BE2C (cell line): ENCODE results near the gene CENPL.
"Not testable (repeated sequence)": the region's sequence is repeated elsewhere in the genome, so short reads cannot be mapped to it uniquely, and the experiment has no call there.

ENCODE experiments used
- DNase-seq: peaks from one replicate; pipeline ENCODE4 v3.0.0-alpha.2; 2020
- H3K27me3 ChIP-seq: fragments of 250-450 bp; sonication (Bioruptor Pico); 2 replicates; pipeline ENCODE4 v1.5.1; 2020; ENCODE audit warnings: mild to moderate bottlenecking
- H3K36me3 ChIP-seq: fragments of 250-450 bp; sonication (Bioruptor Pico); 2 replicates; pipeline ENCODE4 v1.5.1; 2020; ENCODE audit warnings: mild to moderate bottlenecking
- H3K4me1 ChIP-seq: fragments of 250-450 bp; sonication (Bioruptor Pico); 2 replicates; pipeline ENCODE4 v1.5.1; 2020
- H3K4me3 ChIP-seq: 2 replicates; pipeline ENCODE4 v1.5.1; 2011; ENCODE audit warnings: low read depth, low read length
- H3K9me3 ChIP-seq: fragments of 250-450 bp; sonication (Bioruptor Pico); 2 replicates; pipeline ENCODE4 v1.5.1; 2020
- TF ChIP-seq, protein P1 (sequence below): IDR thresholded peaks from 2 replicates; pipeline ENCODE4 v1.5.1; 2012; ENCODE audit warnings: mild to moderate bottlenecking, low read depth, low read length

Gene CENPL

DNA sequence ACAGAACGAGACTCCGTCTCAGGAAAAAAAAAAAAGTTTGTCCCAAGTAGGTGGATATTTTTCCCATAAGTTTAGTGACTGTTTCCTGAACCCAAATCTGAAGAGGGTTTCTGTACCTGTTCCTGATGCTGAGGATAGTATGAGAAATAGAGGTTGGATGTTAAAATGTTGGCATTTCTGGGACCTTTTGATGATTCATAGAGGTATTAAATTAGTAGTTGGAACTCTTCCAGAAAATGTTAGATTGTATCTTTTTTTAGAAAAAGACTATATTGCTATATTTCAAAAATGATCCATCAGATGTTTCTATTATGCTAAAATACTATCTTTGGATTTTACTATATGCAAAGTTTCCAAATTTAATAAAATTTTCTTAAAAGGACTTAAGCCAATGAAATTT is 2.9 kb upstream of the CENPL start:
- no peaks in the 10 kb centered on the region for H3K9me3 ChIP-seq
- peaks cover 20% of the 10 kb centered on the region for H3K36me3 ChIP-seq
- DNase-seq = no peak
- no peaks in the 10 kb centered on the region for H3K4me1 ChIP-seq
- no peaks in the 10 kb centered on the region for H3K27me3 ChIP-seq
- TF ChIP-seq, protein P1, sequence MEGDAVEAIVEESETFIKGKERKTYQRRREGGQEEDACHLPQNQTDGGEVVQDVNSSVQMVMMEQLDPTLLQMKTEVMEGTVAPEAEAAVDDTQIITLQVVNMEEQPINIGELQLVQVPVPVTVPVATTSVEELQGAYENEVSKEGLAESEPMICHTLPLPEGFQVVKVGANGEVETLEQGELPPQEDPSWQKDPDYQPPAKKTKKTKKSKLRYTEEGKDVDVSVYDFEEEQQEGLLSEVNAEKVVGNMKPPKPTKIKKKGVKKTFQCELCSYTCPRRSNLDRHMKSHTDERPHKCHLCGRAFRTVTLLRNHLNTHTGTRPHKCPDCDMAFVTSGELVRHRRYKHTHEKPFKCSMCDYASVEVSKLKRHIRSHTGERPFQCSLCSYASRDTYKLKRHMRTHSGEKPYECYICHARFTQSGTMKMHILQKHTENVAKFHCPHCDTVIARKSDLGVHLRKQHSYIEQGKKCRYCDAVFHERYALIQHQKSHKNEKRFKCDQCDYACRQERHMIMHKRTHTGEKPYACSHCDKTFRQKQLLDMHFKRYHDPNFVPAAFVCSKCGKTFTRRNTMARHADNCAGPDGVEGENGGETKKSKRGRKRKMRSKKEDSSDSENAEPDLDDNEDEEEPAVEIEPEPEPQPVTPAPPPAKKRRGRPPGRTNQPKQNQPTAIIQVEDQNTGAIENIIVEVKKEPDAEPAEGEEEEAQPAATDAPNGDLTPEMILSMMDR = no peak
- no peak overlapping the region for H3K4me3 ChIP-seq

DNA sequence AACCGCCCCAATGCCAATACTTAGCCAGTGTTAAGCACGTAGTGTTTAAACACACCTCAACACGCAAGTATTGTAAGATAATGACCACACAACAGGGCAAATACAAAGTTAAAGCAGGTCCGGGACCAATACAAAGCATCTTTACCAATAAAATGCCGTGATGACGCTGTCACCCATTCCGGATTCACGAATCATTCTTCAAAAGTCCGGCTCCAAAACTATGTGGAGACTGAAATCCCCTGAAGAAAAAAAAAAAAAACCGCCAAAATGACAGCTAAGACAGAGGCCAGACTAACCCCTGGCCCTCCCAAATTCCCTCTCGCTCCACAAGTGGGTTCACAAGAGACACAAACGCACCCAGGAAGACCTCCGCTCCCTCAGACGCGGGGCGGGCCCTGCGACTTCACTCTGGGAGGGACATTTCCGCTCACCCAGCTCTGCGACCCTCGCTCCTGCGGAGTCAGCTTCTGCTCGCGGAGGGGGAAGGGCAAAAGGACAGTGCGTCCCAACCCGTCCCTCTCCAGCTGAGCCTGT is 835 bp downstream of the CENPL start:
- no peaks in the 10 kb centered on the region for H3K27me3 ChIP-seq
- peaks cover 5% of the 10 kb centered on the region for H3K36me3 ChIP-seq
- H3K9me3 ChIP-seq = no peaks in the 10 kb centered on the region
- peak overlapping the region; percentile 70 for H3K4me3 ChIP-seq
- TF ChIP-seq, protein P1 = no peak
- no peak for DNase-seq
- no peaks in the 10 kb centered on the region for H3K4me1 ChIP-seq

DNA sequence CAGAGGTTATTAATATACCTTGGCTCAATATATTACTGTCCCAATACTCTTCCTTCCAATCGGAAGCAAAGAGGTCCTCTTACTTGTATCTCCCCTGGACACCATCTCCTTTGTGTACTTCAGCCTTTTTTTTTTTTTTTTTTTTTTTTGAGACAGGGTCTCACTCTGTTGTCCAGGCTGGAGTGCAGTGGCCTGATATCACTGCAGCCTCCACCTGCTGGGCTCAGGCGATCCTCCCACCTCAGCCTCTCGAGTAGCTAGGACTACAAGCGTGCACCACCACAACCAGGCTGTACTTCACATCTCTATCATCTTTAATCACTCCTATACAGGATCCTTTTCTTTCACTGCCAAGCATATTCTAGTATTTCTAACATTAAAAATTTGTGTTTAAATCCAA is 3.0 kb downstream of the CENPL start:
- Histone ChIP-seq H3K4me1 (no peaks in the 10 kb centered on the region), H3K4me3 (no peak overlapping the region), H3K27me3 (no peaks in the 10 kb centered on the region), H3K9me3 (no peaks in the 10 kb centered on the region), H3K36me3 (peaks cover 12% of the 10 kb centered on the region)
- TF ChIP-seq, protein P1 = no peak
- no peak for DNase-seq

DNA sequence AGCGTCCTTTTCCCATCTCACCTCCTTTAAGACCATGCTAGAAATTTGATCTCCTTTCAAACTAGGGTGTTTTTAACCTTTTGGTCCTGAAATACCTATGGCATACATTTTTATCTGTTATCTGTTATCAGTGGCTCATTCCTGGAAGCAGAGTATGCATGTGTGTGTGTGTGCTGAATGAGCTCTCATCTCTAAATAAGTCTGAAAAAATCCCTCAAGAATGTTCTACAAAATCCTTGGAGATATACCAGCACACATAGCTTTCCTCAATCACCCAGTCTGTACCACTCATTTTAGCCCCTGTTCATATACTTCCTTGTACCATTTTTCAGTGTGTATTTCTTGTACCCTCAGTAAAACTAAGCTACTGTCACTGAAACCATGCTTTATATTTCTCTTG is 6.2 kb downstream of the CENPL start:
- Histone ChIP-seq H3K36me3 (peaks cover 12% of the 10 kb centered on the region), H3K4me1 (no peaks in the 10 kb centered on the region), H3K9me3 (no peaks in the 10 kb centered on the region), H3K4me3 (no peak overlapping the region), H3K27me3 (no peaks in the 10 kb centered on the region)
- TF ChIP-seq, protein P1 = no peak
- DNase-seq = no peak

DNA sequence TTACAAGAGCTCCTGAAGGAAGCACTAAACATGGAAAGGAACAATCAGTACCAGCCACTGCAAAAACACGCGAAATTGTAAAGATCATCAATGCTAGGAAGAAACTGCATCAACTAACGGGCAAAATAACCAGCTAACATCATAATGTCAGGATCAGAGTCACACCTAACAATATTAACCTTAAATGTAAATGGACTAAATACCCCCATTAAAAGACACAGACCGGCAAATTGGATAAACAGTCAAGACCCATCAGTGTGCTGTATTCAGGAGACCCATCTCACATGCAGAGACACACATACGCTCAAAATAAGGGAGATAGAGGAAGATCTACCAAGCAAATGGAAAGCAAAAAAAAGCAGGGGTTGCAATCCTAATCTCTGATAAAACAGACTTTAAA is 11.0 kb downstream of the CENPL start:
- H3K9me3 ChIP-seq, H3K27me3 ChIP-seq, H3K4me1 ChIP-seq, H3K4me3 ChIP-seq, DNase-seq: not testable (repeated sequence)
- peaks cover 20% of the 10 kb centered on the region for H3K36me3 ChIP-seq

DNA sequence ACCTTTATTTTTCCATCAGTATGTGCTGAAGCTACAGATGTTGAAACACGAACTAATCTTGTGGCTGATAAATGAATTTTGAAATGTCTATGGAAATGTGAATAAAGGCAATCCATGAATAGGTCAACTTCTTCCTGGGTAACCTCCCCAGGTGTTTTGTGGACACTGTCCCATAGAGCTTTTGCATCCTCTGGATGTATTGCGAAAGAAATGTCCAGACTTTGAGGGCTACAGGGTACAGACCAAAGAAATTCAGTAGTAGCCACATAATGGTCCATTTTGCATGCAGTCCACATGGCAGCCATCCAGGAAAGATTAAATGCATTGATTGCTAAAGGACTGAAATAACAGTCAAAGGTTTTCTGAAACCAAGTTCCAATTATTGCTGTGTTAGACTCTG is 21.7 kb downstream of the CENPL start:
- Histone ChIP-seq H3K27me3 (no peaks in the 10 kb centered on the region), H3K4me3 (no peak overlapping the region), H3K4me1 (no peaks in the 10 kb centered on the region; the same call in 1 of the 2 replicates), H3K36me3 (peaks cover 42% of the 10 kb centered on the region), H3K9me3 (no peaks in the 10 kb centered on the region)
- TF ChIP-seq, protein P1 = no peak
- no peak for DNase-seq

DNA sequence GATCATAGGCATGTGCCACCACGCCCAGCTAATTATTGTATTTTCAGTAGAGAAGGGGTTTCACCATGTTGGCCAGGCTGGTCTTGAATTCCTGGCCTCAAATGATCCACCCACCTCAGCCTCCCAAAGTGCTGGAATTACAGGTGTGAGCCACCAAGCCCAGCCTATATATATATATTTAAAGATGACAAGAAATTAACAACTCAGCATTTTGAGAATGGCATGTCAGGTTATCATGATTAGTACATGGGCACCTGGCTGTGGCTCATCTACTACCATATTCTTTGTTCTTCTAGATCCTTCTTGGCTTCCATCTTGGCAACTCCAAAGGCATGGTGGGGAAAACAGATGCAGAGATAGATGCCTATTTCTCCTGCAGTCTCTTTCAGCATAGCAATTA is 24.7 kb downstream of the CENPL start:
- not testable (repeated sequence) for H3K27me3 ChIP-seq, H3K9me3 ChIP-seq, DNase-seq, H3K4me1 ChIP-seq, H3K4me3 ChIP-seq
- H3K36me3 ChIP-seq = peaks cover 26% of the 10 kb centered on the region
